SKM-1 treated with dmso at 0.1 percent for 144 hours (cell line): Measurements from ENCODE around the gene KIFAP3.
"Not testable (repeated sequence)": the region's sequence is repeated elsewhere in the genome, so short reads cannot be mapped to it uniquely, and the experiment has no call there.

ENCODE experiments used
- DNase-seq: peaks from one replicate; lab custom pipeline; 2025; ENCODE audit not compliant: unreplicated experiment; lab: John Stamatoyannopoulos, UW

The KIFAP3 gene

DNA sequence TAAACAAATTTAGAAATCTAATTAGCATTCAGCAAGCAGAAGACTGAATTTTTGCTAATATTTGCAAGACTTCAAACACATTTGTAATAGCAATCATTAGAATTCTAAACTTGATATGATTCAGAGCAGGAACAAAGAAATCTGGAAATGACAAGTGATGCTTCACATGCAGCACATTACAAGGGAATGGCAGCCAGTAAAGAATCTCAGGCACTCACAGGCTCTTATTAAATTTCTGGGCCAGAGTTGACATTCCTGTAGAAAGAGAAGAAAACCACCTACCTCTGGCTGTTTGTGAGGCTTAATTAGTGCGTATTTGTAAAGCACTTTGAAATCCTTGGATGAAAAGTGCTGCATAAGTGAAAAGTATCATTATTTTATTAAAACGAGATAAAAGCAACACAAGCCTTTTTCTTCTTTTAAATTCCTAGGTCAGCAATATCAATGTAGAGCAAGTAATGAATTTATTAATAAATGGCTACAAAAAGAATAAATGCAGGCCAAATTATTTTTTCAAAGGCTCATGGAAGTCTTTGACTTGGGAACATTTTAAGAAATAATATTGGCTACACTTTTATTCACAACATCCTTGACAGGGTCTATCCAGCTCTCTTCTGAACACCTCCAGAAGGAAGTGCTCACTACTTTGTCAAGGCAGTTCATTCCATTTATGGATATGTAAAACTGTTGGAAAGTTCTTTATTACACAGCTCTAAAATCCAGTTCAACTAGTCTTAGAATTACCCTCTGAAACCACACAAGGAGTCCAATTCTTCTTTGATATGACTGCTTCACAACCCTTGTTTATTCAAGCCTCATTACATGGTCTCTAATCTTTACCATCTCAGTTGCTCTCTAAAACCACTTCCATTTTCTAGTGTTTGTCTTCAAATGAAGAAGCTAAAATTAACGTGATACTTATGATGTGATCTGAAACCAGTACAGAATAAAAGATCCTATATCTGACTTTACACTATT lies 148.7 kb downstream of the KIFAP3 start:
- no peak for DNase-seq

- DNase-seq, result no peak
Observed at GRCh38 chr1:169924829-169925228, 149.7 kb downstream of the KIFAP3 start.

DNA sequence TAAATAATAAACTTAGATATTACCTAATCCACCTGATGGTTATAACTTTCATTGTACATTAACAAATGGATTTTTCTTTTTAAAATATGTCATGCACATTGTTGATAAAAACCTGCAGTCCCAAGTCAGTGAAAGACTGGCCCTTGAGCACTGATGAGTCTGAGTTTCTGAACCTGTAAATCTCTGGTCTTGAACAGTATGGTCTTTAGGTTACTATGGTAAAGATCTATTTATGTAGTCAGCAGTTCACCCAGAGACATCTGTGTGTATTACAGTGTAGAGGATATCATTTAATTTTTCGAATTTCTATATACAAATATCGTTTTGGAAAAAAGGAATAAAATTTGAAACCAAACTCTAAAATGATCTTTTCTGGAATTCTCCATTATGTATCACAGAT lies 150.4 kb downstream of the KIFAP3 start:
- no peak for DNase-seq

DNA sequence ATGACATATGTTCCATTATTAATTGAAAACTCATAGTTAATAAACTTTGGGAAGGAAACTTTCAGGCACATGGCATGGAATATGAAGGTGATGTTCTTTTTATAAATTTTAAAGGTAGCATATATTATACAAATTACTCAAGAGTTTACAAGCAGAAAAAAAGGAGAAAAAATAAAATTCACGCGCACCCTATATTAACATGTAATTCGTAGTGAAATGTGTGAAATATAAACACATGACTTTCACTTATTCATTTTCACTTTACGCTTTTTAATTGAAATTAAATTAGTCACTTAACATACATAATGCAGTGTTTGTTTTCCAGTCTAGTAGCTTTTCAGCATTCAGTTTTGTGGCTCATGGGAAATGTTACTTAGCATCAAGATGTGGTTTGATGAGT lies 153.4 kb downstream of the KIFAP3 start:
- no peak for DNase-seq

DNA sequence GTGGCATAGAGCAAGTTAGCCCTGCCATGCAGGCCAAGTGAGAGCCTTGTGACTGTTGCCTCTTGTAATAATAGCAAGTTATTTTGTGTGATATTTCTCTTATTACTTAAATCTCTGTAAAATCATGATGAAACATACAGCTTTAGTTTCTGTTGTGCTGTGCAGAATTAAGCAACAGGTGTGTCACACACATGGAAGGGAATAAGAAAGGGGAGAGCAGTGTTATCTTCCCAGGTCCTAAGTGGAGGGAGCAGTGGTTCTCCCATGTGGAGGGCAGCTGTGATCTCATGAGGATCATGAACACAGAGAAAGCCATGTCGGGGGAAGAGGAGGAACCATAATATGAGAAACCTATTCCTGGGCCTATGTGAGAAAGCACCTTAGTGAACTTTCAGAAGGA lies 155.6 kb downstream of the KIFAP3 start:
- no peak for DNase-seq

- DNase-seq, result not testable (repeated sequence)
Observed at GRCh38 chr1:169918220-169918619, 156.3 kb downstream of the KIFAP3 start.

- no peak for DNase-seq
Observed at GRCh38 chr1:169915150-169915549, 159.3 kb downstream of the KIFAP3 start.

GRCh38 chr1:169914531-169914930 lies 160.0 kb downstream of the KIFAP3 start:
- DNase-seq, result no peak

DNA sequence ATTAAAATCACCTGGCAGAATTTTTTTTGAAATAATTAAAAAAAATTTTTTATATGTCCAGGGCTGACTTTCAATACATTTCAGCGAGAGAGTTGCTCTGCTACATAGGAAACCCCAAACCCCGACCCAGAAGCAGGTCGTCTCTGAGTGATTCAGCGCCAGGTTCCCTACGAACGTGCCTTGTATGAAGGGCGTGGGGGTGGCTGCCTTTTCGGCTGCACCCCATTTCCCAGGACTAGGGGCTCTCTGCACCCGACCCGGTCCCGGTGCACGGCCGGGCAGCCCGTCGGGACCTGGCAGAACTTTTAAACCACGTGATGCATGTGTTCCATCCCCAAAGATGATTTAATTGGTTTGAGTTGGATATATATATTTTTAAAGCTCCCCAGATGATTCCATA lies 165.0 kb downstream of the KIFAP3 start:
- DNase-seq, result no peak

- no peak for DNase-seq
Observed at GRCh38 chr1:169906938-169907337, 167.6 kb downstream of the KIFAP3 start.

DNA sequence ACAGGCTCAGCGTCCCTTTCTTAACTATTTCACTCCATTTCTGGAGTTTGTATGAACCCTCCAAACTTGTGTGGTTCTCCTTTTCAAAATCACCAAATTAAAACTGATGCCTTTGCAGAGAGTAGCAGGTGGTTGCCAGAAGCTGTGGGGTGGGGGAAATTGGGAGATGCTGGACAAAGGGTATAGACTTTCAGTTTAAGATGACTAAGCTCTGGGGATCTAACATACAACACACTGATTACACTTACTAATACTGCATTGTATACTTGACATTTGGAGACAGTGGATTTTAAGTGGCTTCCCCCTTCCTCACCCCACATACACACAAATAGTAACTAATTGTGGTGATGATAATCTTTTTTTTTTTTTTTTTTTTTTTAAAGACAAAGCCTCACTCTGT lies 169.7 kb downstream of the KIFAP3 start:
- DNase-seq, result no peak

GRCh38 chr1:169902751-169903150 lies 171.7 kb downstream of the KIFAP3 start:
- DNase-seq, result no peak

- DNase-seq, result no peak
Observed at GRCh38 chr1:169901115-169901514, 173.4 kb downstream of the KIFAP3 start.

GRCh38 chr1:169900571-169900970 lies 173.9 kb downstream of the KIFAP3 start:
- no peak for DNase-seq

DNA sequence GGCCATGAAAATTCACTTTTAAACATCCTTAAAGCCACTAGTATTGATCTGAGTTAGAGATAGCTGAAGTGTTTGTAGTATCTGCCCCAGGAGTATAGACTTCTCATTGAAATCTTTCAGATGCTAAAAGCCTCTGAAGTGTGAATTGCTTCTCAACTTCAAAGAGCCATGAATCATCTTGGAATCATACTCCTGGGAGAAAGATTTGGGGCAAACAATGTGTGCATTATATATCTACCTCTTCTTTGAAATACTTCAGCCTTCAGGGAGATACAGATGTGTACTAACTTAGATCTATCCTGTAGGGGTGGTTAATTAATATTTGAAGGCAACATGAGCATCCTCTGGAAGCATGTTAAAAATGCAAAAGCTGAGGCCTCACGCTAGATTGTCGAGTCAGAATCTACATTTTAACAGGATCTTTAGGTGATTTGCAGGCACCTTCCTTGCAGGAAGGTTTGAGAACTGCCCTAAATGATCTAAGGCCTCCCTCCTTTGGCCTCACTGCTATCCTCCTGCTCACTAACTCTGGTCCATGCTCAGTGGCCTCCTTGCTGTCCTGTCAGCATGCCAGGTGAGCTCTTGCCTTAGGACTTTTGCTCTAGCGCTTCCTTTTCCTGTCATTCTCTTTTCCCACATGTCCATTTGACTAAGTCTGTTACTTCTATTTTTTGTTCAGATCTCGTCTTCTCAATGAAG lies 174.8 kb downstream of the KIFAP3 start:
- no peak for DNase-seq

DNA sequence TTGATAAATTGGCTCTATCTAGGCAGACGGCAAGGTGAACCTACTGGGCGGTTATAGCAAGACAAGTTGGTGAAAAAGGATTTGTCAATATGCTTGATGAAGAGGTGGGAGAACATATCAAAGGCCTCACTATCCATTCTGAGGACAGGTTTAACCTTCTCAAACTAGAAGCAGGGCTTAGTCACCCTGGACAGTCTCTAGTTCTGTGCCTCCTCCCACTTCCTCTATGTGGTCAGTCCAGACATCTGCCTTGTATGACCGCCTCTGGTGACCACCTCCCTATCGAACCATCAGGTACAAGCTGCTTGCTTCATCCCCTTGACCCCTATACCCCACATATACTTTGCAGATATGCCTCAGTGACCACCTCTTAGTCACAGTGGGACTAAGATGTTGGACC lies 178.5 kb downstream of the KIFAP3 start:
- peak; percentile 37 for DNase-seq

DNA sequence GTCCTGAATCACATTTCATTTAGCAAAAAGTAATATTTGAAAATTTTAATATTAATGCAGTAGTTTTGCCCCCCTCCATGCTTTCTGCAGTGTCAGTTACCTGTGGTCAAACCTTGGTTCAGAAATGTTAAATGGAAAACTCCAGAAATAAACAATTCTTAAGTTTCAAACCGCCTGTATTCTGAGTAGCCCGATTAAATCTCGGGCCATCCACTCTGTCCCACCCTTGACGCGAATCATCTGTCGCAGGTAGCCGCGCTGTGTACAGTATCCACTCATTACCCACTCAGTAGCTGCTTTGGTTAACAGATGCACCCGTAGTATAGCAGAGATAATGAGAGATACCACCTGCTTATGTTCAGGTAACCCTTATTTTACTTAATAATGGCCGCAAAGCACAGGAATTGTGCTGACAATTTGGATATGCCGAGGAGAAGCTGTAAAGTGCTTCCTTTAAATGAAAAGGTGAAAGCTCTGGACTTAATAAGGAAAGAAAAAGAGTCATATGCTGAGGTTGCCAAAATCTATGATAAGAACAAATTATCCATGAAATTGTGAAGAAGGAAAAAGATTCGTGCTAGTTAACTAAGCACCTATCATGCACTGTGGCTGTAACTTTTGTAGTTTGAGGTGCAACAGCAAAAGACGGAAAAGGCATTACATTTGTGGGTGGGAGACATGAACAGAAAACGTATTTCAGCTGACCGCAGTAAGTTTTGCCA lies 179.9 kb downstream of the KIFAP3 start:
- DNase-seq, result no peak

- DNase-seq, result peak; percentile 99
Observed at GRCh38 chr1:169893645-169894423, 180.7 kb downstream of the KIFAP3 start, which contains the start of gene SCYL3. SCYL3 (minus strand) TSS chr1:169893896; CDS start chr1:169888840, 5,056 bp downstream.

DNA sequence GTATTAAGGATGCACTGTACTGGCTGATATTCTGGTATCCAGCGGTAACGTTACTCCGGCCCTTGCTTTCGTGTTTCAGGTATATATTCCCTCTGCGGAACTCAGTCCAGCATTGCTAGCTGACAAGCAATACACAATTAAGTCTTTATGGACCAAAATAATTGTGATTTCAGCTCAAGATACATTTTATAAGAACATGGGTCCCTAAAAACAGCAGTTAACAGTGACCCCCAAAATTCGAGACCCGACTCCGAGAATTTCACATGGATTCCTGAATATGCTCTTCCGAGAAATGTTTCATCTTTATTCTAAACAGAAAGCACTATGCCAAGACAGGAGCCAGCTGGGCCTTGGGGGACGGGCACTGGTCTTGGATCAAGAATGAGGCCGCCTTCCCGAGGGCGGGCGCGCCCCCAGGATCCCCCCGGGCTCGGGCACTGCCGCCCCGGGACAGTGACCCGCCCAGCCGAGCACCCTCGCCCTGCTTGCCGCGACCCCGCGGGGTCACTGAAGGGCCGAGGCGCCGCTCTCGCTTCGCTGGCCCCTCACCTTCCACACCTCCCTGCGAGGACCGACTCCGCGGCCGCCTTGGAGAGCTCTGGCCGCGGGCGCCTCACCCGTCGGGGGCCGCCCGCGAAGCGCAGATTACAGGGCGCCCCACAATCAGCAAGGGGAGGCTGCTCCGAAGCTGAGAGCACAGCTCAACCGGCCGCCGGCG lies 181.4 kb downstream of the KIFAP3 start:
- no peak for DNase-seq
